ENCODE results near the gene OBI1. TPM values are rescaled to one million over a fixed set of nuclear protein-coding genes. Genes with fewer than 3 reads are reported as not detected.

The OBI1 gene
- total and polyA plus RNA-seq, 10 of the 15 experiments (the other 5 are each of a cell fraction or from before 2014, with no cell fraction given), result 15.5 to 34.2 (median 22.0) TPM

DNA sequence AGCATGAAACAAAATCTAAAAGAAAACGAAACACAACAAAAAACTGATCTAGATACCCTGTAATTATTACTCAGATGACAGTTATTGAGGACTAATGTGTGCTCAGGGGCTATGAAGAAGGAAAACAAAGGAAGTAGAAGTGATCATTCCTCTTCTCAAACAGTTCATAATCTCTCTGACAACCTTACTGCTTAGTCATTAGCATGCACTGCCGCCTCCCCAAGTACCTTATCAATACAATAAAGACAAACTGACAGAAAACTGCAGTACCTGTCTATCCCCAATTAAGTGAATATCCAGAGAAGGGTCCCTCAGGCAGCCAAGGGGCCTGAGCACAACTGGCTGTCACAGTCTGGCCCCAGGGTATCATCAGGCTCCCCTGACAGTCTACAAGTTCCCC lies 33.6 kb downstream of the OBI1 start (continued):
- TF ChIP-seq RELA (IDR thresholded peaks at IDR 0.05; ENCODE audit: borderline replicate concordance, partially characterized antibody), result no peak
- no peak for TF ChIP-seq MYC (IDR thresholded peaks at IDR 0.05; ENCODE audit: insufficient read depth, insufficient read length, insufficient replicate concordance, low read length, severe bottlenecking)
- TF ChIP-seq, protein P1, sequence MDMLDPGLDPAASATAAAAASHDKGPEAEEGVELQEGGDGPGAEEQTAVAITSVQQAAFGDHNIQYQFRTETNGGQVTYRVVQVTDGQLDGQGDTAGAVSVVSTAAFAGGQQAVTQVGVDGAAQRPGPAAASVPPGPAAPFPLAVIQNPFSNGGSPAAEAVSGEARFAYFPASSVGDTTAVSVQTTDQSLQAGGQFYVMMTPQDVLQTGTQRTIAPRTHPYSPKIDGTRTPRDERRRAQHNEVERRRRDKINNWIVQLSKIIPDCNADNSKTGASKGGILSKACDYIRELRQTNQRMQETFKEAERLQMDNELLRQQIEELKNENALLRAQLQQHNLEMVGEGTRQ (IDR thresholded peaks at IDR 0.05; ENCODE audit: borderline replicate concordance, low read depth, low read length), result no peak

DNA sequence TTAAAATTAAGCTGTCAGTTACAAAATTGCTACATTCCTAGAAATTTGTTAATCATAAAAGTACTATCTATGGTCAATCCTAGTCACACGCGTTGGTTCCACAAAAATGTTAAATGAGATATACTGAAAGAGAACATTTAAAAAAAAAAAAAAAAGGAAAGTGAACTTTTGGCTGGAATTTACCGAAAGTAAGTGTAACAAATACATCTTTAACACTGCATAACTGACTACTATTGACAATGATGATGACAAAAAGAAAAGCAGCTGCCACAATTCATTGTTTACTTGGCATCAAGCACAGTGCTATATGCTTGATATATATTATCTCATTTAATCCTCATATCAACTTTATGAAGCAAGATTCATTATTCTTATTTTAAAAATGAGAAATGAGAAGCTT lies 35.8 kb downstream of the OBI1 start:
- no peak overlapping the region for H3K9ac ChIP-seq (ENCODE audit: control insufficient read depth, insufficient read depth, low read length)
- H3K27ac ChIP-seq (ENCODE audit: control insufficient read depth, insufficient read depth), result no peak overlapping the region
- POLR2A ChIA-PET, result no interaction called here
- RAD21 ChIA-PET (ENCODE audit: unreplicated experiment), result no interaction called here
- no TSS peak for BruUV-seq (replicated peaks)
- H3K9me3 ChIP-seq (replicated peaks; ENCODE audit: control insufficient read depth, insufficient read depth, low read length), result no peaks in the 10 kb centered on the region
- TF ChIP-seq, protein P2, sequence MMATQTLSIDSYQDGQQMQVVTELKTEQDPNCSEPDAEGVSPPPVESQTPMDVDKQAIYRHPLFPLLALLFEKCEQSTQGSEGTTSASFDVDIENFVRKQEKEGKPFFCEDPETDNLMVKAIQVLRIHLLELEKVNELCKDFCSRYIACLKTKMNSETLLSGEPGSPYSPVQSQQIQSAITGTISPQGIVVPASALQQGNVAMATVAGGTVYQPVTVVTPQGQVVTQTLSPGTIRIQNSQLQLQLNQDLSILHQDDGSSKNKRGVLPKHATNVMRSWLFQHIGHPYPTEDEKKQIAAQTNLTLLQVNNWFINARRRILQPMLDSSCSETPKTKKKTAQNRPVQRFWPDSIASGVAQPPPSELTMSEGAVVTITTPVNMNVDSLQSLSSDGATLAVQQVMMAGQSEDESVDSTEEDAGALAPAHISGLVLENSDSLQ (IDR thresholded peaks at IDR 0.05), result no peak
- TF ChIP-seq NRF1 (conservative IDR thresholded peaks at IDR 0.05; ENCODE audit: low read depth, low read length) (no peak), ATF7 (IDR thresholded peaks at IDR 0.05; ENCODE audit: low read depth) (no peak)
- H3K79me2 ChIP-seq (ENCODE audit: control insufficient read depth, insufficient read depth, low read length), result no peaks in the 10 kb centered on the region
- FAIRE-seq, result no peak
- H3K4me2 ChIP-seq (ENCODE audit: control insufficient read depth, insufficient read depth), result no peak overlapping the region
- H4K20me1 ChIP-seq (ENCODE audit: control insufficient read depth, insufficient read depth), result no peaks in the 10 kb centered on the region
- DNase-seq (ENCODE audit: low read depth, low spot score), result no peak
- 97% methylated on average over 3 of the region's 3 CpGs for WGBS (ENCODE audit: insufficient coverage, insufficient replicate concordance, low lambda C conversion rate, missing lambda C conversion rate)
- in situ Hi-C loops (cut with MboI), result no loop called here
- no peak overlapping the region for H2AFZ ChIP-seq (ENCODE audit: control insufficient read depth, low read depth, low read length)
- SMC1A ChIA-PET (ENCODE audit: uncharacterized antibody, unreplicated experiment), result interaction anchor here (1.3 kb wide), 1 partner anchor 39 kb away, joined by 3 read pairs; no protein-coding TSS in a partner anchor
- H3K4me1 ChIP-seq (ENCODE audit: control insufficient read depth, insufficient read depth, low read length), result no peaks in the 10 kb centered on the region
- H3K36me3 ChIP-seq (ENCODE audit: control insufficient read depth in 2 of 2, insufficient read depth in 2 of 2, low read length in 1 of 2), result peaks cover 0 to 3% of the 10 kb centered on the region in 2 experiments; a peak in 2 of 4 replicates
- no peak for ATAC-seq
- H3K4me3 ChIP-seq, result no peak overlapping the region
- H3K27me3 ChIP-seq (replicated peaks in 1 of 2; ENCODE audit: control insufficient read depth in 2 of 2, insufficient read depth in 2 of 2, low read length in 1 of 2), result no peaks in the 10 kb centered on the region
- CTCF ChIA-PET, result no interaction called here
- intact Hi-C loops (cut with micrococcal nuclease; ENCODE audit: unreplicated experiment), result no loop called here
